Activated naive CD4-positive, alpha-beta T cell treated with anti-CD3 and anti-CD28 coated beads, Interleukin-2, amount 50 U/mL, for 72 hours (primary cell): ENCODE results near the gene ALDH3B1. TPM values are rescaled to one million over a fixed set of nuclear protein-coding genes. Genes with fewer than 3 reads are reported as not detected.
A peak's percentile ranks its signal among the peaks of the same experiment; 100 is the strongest.

ENCODE experiments used
- ATAC-seq, 2 donors: fragments of 150-1000 bp; cut with Tn5 transposase; 2 replicates each; pipeline ENCODE4 v1.10.0; 2021; ENCODE audit warnings: mild to moderate bottlenecking in 2 of 2, moderate library complexity in 2 of 2
- DNase-seq, 2 donors: peaks; one replicate each; pipeline ENCODE4 v3.0.0; 2021 to 2022; ENCODE audit warnings: low spot score in 2 of 2
- H3K27ac Mint-ChIP-seq, 2 donors: one replicate each; pipeline ENCODE4 v1.8.0; 2022; ENCODE audit warnings: mild to moderate bottlenecking in 2 of 2, mixed read lengths in 2 of 2
- H3K36me3 Mint-ChIP-seq, 2 donors: one replicate each; pipeline ENCODE4 v1.8.0; 2022; ENCODE audit warnings: mixed read lengths in 2 of 2
- H3K9me3 Mint-ChIP-seq, 2 donors: one replicate each; pipeline ENCODE4 v1.8.0; 2022; ENCODE audit warnings: mixed read lengths in 2 of 2
- total RNA-seq, 2 donors: library from RNA; stranded (reverse); gene quantifications; one replicate each; pipeline ENCODE4 v1.2.3, GENCODE V29; 2022

ALDH3B1 gene
- total RNA-seq, 2 donors from 2014 or later: 0.11 TPM; not detected in 1

DNA sequence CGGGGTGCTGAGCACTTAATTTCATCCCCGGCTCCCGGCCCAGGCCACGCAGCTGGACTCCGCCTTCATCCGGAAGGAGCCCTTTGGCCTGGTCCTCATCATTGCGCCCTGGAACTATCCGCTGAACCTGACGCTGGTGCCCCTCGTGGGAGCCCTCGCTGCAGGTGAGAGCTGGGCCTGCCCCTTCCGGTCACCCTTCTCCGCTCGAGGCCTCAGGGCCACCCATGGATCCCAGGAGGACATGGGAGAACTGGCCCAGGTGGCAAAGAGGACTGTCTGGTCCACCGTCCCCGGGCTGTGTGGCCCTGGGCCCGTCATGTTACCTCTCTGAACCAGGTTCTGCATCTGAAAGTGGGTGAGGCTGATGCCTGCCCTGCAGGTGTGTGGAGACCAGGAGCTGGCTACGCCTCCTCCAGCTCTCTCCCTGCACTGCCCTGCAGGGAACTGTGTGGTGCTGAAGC is 8.6 kb downstream of the ALDH3B1 start:
- no peak overlapping the region for H3K27ac Mint-ChIP-seq
- no peaks in the 10 kb centered on the region for H3K9me3 Mint-ChIP-seq
- DNase-seq (no peak), ATAC-seq (no peak)
- H3K36me3 Mint-ChIP-seq: no peaks in the 10 kb centered on the region

GRCh38 chr11:68019486-68019885 is 9.4 kb downstream of the ALDH3B1 start:
- no peak for DNase-seq
- Mint-ChIP-seq H3K9me3 (no peaks in the 10 kb centered on the region), H3K36me3 (no peaks in the 10 kb centered on the region), H3K27ac (no peak overlapping the region)
- ATAC-seq: no peak

- H3K36me3 Mint-ChIP-seq: peaks cover 7% of the 10 kb centered on the region in 2 donors
- ATAC-seq (no peak), DNase-seq (no peak)
- H3K27ac Mint-ChIP-seq: peak overlapping the region in 1 of 2 donors; percentile 69
- H3K9me3 Mint-ChIP-seq: no peaks in the 10 kb centered on the region
These were observed 10.4 kb downstream of the ALDH3B1 start for GRCh38 chr11:68020575-68020974.

GRCh38 chr11:68021167-68021787 is 11.2 kb downstream of the ALDH3B1 start:
- Mint-ChIP-seq H3K36me3 (peaks cover 9 to 13% of the 10 kb centered on the region in 2 donors), H3K9me3 (no peaks in the 10 kb centered on the region), H3K27ac (no peak overlapping the region)
- ATAC-seq (no peak), DNase-seq (no peak)

DNA sequence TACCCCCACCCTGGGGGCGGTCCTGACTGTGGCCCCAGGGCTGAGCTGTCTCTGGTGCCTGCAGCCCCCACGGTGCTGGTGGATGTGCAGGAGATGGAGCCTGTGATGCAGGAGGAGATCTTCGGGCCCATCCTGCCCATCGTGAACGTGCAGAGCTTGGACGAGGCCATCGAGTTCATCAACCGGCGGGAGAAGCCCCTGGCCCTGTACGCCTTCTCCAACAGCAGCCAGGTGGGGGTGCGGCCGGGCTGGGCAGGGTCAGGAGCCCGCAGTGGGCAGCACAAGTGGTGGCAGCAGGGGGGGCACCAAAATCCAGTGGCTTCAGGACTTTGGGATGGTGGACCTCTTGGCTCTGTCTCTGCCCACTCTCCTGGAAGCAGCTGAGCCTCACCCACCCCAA is 12.4 kb downstream of the ALDH3B1 start:
- Mint-ChIP-seq H3K27ac (no peak overlapping the region), H3K9me3 (no peaks in the 10 kb centered on the region), H3K36me3 (peaks cover 9 to 13% of the 10 kb centered on the region in 2 donors)
- ATAC-seq (no peak), DNase-seq (no peak)

DNA sequence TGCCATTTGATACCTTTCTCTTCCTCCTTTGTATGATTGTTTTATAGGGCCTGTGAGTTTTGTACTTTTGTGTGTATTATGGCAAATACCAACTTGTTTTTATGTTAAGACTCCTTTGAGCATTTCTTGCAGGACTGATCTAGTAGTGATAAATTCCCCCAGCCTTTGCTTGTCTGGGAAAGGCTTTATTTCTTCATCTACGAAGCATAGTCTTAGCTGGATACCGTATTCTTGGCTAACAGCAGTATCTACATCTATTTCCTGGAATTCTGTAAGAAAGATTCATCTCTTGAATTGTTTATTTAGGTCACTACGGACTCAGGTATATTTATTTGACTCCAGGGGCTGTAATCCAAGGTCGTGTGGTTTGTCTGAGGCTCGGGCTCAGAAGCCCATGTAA is 14.4 kb downstream of the ALDH3B1 start:
- ATAC-seq: no peak
- peaks cover 9 to 13% of the 10 kb centered on the region in 2 donors for H3K36me3 Mint-ChIP-seq
- DNase-seq: no peak
- no peaks in the 10 kb centered on the region for H3K9me3 Mint-ChIP-seq
- H3K27ac Mint-ChIP-seq: no peak overlapping the region

GRCh38 chr11:68025047-68025446 is 14.9 kb downstream of the ALDH3B1 start:
- Mint-ChIP-seq H3K27ac (no peak overlapping the region), H3K36me3 (peaks cover 9 to 13% of the 10 kb centered on the region in 2 donors), H3K9me3 (no peaks in the 10 kb centered on the region)
- no peak for ATAC-seq
- no peak for DNase-seq

DNA sequence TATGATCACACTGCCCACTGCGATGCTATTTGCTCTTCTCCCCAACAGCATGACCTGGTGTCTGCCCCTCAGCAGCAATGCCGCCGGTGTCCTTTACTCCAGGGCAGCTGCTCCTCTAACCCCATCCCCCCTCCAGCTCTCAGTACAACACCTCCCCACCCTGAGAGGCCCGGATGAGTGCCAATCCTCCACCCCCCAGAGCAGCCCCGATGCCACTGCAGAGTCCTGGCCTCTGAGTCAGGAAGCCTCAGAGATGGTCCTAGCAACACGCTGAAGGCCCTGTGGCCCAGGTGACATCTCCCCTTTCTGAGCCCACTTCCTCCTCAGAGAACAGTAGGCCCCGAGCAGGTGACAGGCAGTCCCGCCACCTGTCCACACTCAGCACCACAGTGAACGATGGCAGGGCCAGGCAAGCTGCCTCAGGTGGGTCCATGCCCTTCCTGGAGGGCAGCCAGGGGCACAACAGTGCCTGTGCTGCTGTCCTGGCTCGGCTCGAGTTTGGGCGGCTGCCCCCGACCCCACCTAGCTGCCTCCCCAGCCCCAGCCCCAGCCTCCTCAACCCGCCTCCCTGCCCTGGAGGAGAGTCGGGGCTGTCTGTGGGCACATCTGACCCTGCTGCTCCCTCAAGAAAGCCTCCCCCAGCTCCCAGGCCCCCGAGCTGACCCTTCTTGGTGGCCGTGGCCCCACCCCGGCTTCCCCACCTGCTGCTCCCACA is 16.4 kb downstream of the ALDH3B1 start:
- no peak for DNase-seq
- Mint-ChIP-seq H3K27ac (peak overlapping the region in 1 of 2 donors; percentile 36), H3K36me3 (peaks cover 9 to 20% of the 10 kb centered on the region in 2 donors), H3K9me3 (no peaks in the 10 kb centered on the region)
- ATAC-seq: no peak

GRCh38 chr11:68027667-68028066 is 17.5 kb downstream of the ALDH3B1 start:
- no peak for DNase-seq
- H3K27ac Mint-ChIP-seq: no peak overlapping the region
- no peaks in the 10 kb centered on the region for H3K9me3 Mint-ChIP-seq
- peaks cover 9 to 20% of the 10 kb centered on the region in 2 donors for H3K36me3 Mint-ChIP-seq
- no peak for ATAC-seq

- Mint-ChIP-seq H3K27ac (peak overlapping the region; percentile 74 to 97), H3K9me3 (no peaks in the 10 kb centered on the region), H3K36me3 (peaks cover 9 to 24% of the 10 kb centered on the region in 2 donors)
- ATAC-seq (no peak), DNase-seq (no peak)
These were observed 18.8 kb downstream of the ALDH3B1 start for GRCh38 chr11:68028802-68029545.

DNA sequence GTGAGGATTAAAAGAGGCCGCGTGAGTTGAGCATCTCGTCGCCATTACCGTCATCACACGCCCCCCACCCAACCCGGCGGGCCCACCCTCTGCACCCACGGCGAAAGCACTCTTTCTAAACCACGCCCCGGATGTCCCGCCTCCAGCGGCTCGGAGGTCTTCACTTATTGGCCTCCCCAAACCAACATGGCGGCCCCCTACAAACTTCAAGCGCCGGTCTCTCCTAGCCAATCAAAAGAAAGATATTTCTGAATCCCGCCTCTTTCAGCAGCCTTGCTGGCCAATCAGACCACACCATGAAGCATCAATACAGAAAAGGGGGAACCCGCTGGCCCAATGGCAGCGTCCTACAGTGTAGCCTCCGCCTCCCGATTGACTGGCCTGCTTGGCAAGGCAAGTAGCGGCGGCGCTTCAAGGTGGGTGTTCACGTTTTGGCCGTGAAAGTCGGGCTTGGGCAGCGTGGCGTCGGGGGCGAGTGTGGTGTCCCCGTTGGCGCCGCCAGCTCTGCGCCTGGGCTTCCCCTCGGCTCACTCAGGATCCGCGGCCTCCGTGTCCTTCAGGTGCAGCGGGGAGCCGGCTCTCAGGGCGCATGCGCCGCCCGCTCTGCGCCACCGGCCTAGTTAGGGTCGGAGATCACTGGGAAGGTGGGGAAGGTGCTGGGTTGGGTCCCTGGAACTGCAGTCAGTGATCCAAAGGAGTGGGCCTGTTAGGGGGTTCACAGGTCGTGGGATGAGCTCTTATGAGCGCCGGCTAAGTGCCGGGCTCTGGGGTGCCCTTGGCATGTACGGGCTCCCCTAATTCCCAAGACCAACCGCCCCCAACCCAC is 20.4 kb downstream of the ALDH3B1 start, which contains the start of gene NDUFS8:
TSS of gene NDUFS8 (plus strand) at position 364 of the 826 bp plus-strand sequence. CDS start 1,471 bp downstream, outside the sequence.
- DNase-seq (peak; percentile 94 to 96), ATAC-seq (peak; percentile 96 to 97)
- Mint-ChIP-seq H3K27ac (peak within 1 kb of the TSS; percentile 92 to 97), H3K9me3 (no peaks in the 10 kb centered on the region), H3K36me3 (peaks cover 2 to 21% of the 10 kb centered on the region in 2 donors)

GRCh38 chr11:68031144-68031464 is 21.0 kb downstream of the ALDH3B1 start:
- DNase-seq: no peak
- Mint-ChIP-seq H3K9me3 (no peaks in the 10 kb centered on the region), H3K36me3 (peaks cover 0 to 15% of the 10 kb centered on the region in 2 donors), H3K27ac (peak overlapping the region; percentile 92 to 97)
- no peak for ATAC-seq

DNA sequence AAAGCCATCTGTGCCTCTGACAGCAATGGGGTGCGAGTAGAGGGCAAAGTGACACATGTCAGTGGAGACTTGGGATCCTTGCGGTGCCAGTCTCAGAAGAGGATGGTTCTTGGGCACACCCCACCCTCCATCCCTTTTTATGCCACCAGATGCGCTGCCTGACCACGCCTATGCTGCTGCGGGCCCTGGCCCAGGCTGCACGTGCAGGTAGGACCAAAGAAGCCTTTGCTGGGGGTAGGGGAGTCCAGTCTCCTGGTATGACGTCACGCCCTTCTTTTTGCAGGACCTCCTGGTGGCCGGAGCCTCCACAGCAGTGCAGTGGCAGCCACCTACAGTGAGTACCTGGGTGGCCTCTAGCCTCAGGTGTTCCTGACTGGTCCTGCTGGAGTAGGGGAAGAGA is 21.9 kb downstream of the ALDH3B1 start:
- ATAC-seq (no peak), DNase-seq (no peak)
- H3K36me3 Mint-ChIP-seq: peaks cover 0 to 14% of the 10 kb centered on the region in 2 donors
- H3K9me3 Mint-ChIP-seq: no peaks in the 10 kb centered on the region
- H3K27ac Mint-ChIP-seq: peak overlapping the region; percentile 92 to 97

DNA sequence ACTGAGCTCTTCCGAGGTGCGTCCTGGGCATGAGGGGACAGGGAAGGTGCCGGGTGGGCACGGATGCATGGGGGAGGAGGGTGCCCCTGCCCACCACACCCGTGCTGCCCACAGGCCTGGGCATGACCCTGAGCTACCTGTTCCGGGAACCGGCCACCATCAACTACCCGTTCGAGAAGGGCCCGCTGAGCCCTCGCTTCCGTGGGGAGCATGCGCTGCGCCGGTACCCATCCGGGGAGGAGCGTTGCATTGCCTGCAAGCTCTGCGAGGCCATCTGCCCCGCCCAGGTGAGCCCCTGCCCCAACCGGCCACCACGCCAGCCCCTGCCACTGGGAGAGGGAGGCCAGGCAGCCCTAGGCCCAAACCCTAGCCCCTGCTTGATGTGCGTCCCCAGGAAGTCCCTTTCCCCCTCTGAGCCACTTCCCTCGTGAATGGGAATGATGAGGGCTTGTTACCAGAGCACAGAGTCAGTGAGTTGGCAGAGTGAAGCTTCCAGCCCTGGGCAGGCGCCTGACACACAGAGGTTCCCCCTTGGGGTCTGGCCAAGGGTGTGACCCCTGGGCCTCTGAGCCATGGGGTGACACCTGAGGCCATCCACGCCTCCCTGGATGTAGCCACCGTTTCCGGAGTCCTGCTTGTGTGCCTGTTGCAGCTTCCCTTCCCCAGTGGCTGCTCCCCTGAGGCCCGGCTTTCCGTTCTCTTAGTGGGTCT is 23.0 kb downstream of the ALDH3B1 start:
- Mint-ChIP-seq H3K27ac (peak overlapping the region in 1 of 2 donors; percentile 30), H3K36me3 (peaks cover 0 to 14% of the 10 kb centered on the region in 2 donors), H3K9me3 (no peaks in the 10 kb centered on the region)
- no peak for DNase-seq
- ATAC-seq: no peak

GRCh38 chr11:68033708-68034045 is 23.6 kb downstream of the ALDH3B1 start:
- DNase-seq: no peak
- peaks cover 0 to 14% of the 10 kb centered on the region in 2 donors for H3K36me3 Mint-ChIP-seq
- no peak for ATAC-seq
- H3K9me3 Mint-ChIP-seq: no peaks in the 10 kb centered on the region
- peak overlapping the region in 1 of 2 donors; percentile 30 for H3K27ac Mint-ChIP-seq
